ENCODE results near the gene PEF1.

The PEF1 gene

GRCh38 chr1:31615414-31615813 lies 29.3 kb downstream of the PEF1 start:
- TF ChIP-seq CTCF (IDR thresholded peaks at IDR 0.05; ENCODE audit: borderline replicate concordance, insufficient read depth, low read depth, low read length), result no peak
- H3K4me3 ChIP-seq (ENCODE audit: low read depth, low read length), result no peak overlapping the region

GRCh38 chr1:31614414-31615005 lies 30.2 kb downstream of the PEF1 start:
- H3K4me3 ChIP-seq (ENCODE audit: low read depth, low read length), result no peak overlapping the region
- no peak for TF ChIP-seq CTCF (IDR thresholded peaks at IDR 0.05; ENCODE audit: borderline replicate concordance, insufficient read depth, low read depth, low read length)

DNA sequence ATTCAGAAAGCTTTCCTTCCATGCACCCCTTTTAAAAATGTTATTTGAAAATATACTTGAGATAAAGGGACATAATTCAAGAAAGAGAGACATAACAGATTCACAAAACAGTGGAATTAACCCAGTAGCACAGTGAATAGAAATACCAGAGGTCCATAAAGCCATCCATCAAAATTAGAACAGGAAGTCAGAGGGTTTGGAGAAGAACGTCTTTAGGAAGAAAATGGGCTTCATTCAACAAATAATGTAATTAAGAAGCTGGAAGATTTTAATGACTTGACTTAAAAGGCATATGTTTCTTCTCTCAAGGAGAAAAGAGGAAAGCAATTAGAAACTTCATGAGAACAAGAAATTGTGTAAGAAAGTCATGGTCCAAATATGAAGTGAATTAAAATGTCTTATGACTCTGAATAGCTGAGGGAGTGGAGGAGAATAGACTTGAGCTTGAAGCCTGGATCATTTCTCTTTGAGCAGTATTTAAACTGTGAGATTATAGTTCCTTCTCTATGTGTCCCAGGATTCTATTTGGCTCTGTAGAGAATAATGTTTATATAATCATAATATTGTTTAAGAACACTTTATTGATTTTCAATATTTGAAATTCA lies 35.1 kb downstream of the PEF1 start:
- TF ChIP-seq CTCF (IDR thresholded peaks at IDR 0.05; ENCODE audit: borderline replicate concordance, insufficient read depth, low read depth, low read length), result no peak
- H3K4me3 ChIP-seq (ENCODE audit: low read depth, low read length), result no peak overlapping the region

DNA sequence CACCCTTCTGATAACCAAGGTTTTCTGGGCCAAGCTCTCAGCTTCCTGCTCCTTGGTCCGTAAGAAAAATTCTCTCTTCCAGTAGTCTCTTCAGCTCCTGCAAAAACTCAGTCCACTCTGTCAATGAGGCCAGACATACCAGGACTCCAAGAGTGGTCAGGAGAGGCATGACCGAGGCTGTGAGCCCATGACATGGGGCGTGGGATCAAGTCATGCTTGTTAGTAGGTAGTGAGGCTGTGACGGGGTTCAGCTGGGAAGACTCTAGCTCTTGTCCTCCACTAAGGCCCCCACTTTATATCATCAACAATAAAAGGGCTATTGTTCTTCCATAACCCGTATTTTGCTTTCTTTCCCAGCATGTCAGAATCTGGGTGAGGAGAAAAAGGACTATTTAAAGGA lies 37.3 kb downstream of the PEF1 start:
- H3K4me3 ChIP-seq (ENCODE audit: low read depth, low read length), result no peak overlapping the region
- no peak for TF ChIP-seq CTCF (IDR thresholded peaks at IDR 0.05; ENCODE audit: borderline replicate concordance, insufficient read depth, low read depth, low read length)

GRCh38 chr1:31605908-31606427 lies 38.7 kb downstream of the PEF1 start:
- no peak for TF ChIP-seq CTCF (IDR thresholded peaks at IDR 0.05; ENCODE audit: borderline replicate concordance, insufficient read depth, low read depth, low read length)
- H3K4me3 ChIP-seq (ENCODE audit: low read depth, low read length), result no peak overlapping the region

- no peak for TF ChIP-seq CTCF (IDR thresholded peaks at IDR 0.05; ENCODE audit: borderline replicate concordance, insufficient read depth, low read depth, low read length)
These were observed 42.6 kb downstream of the PEF1 start for GRCh38 chr1:31602081-31602480.

DNA sequence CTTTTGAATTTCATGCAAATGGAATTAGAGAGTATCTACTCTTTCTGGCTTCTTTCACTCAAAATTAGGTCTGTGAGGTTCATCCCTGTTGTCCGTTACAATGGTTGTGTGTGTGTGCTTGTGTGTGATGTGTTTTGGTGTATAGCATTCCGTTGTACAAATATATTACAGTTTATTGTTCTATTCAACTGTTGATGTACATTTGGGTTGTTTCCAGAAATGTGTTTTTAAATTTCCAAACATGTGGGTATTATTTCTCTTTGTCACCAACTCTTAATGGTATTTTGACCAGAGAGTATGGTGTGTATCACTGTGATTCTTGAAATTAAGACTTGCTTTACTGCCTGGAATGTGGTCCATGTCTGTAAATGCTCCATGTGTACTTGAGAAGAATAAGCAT lies 44.0 kb downstream of the PEF1 start:
- TF ChIP-seq CTCF (IDR thresholded peaks at IDR 0.05; ENCODE audit: borderline replicate concordance, insufficient read depth, low read depth, low read length), result no peak
- no peak overlapping the region for H3K4me3 ChIP-seq (ENCODE audit: low read depth, low read length)

More at GRCh38 chr1:31602081-31602480, 42.6 kb downstream of the PEF1 start:
- no peak overlapping the region for H3K4me3 ChIP-seq (ENCODE audit: low read depth, low read length)

Measured in GM12875 (cell line).